Hematopoietic multipotent progenitor cell treated with erythropoietin and hydrocortisone succinate and interleukin-3 and kit ligand, for 6 days (in vitro differentiated cells): ENCODE data around the gene LRRC8B.
A peak's percentile ranks its signal among the peaks of the same experiment; 100 is the strongest.
"Not testable (repeated sequence)": the region's sequence is repeated elsewhere in the genome, so short reads cannot be mapped to it uniquely, and the experiment has no call there.

Source experiments
- DNase-seq: peaks from one replicate; pipeline ENCODE4 v3.0.0-alpha.2; 2015

LRRC8B gene

DNA sequence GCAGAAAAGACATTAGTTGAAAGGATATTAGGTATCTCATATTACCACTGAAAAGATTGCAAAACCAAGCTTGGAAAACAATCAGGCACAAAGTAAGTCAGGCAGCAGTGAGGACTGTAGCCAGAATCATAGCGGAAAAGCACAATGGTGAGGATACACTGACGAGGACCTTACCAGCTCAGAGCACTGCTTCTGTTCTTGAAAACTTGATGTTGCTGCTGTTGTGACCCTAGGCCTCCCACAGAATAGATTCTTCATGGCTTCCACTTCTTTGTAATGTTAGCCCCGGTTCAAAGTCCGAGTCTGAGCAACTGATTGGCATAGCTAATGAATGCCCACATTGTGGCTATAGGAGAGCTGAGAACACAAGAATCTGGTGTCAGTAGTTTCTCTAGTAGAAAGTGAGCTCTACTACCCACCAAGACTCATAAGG, 63.1 kb downstream of the LRRC8B start:
- DNase-seq = no peak

- DNase-seq = no peak
Measured at GRCh38 chr1:89588480-89588879, 63.9 kb downstream of the LRRC8B start.

GRCh38 chr1:89589515-89589914, 64.9 kb downstream of the LRRC8B start:
- no peak for DNase-seq

- no peak for DNase-seq
Measured at GRCh38 chr1:89590341-89591080, 65.9 kb downstream of the LRRC8B start.

DNA sequence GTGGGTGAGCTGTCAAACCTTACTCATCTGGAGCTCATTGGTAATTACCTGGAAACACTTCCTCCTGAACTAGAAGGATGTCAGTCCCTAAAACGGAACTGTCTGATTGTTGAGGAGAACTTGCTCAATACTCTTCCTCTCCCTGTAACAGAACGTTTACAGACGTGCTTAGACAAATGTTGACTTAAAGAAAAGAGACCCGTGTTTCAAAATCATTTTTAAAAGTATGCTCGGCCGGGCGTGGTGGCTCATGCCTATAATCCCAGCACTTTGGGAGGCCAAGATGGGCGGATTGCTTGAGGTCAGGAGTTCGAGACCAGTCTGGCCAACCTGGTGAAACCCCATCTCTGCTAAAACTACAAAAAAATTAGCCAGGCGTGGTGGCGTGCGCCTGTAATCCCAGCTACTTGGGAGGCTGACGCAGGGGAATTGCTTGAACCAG, 68.3 kb downstream of the LRRC8B start:
- DNase-seq = not testable (repeated sequence)

DNA sequence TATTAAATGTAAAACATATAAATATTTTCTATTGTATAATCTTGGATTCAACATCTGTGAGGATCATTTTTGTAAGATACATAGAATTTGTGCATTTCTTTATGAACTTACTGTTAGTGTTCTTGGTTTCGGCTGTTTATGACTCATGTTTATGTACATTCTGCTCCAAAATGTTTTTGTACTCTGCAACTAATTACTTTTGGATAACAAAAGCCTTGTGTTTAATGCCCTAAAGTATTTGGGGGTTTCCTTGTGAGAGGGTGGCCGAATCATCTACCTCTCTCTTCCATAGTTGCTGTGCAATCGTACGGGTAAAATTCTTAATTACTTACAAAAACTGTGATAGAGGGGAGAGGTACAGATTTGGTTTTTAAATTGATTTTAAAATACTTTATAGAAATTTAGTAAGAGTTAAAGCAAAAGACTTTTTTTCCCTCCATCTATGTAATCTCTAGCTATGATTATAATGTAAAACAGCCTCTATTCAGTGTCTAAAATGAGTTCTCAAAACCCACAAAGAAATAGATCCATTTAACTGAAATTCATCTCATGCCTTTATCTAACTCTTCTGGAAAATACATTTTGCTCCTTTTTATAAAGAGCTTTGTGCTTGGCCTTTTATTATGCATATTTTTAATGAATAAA, 69.6 kb downstream of the LRRC8B start:
- no peak for DNase-seq

GRCh38 chr1:89596698-89597097, 72.1 kb downstream of the LRRC8B start:
- DNase-seq = no peak

- DNase-seq = peak; percentile 73
Measured at GRCh38 chr1:89598450-89599331, 74.1 kb downstream of the LRRC8B start.

DNA sequence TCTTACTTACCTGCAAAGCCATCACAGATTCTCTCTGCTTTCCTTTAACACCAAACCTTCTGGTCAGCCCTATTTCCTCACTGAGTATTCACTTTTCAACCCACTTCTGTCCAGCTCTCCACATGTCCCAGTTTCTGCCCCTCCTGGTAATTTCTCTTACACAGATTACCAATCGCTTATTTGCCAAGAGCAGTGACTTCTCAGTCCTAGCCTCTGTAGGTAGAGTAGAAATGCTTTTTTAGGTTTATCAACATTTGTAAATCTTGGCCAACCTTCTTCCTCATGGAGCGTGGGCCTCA, 74.7 kb downstream of the LRRC8B start:
- no peak for DNase-seq

DNA sequence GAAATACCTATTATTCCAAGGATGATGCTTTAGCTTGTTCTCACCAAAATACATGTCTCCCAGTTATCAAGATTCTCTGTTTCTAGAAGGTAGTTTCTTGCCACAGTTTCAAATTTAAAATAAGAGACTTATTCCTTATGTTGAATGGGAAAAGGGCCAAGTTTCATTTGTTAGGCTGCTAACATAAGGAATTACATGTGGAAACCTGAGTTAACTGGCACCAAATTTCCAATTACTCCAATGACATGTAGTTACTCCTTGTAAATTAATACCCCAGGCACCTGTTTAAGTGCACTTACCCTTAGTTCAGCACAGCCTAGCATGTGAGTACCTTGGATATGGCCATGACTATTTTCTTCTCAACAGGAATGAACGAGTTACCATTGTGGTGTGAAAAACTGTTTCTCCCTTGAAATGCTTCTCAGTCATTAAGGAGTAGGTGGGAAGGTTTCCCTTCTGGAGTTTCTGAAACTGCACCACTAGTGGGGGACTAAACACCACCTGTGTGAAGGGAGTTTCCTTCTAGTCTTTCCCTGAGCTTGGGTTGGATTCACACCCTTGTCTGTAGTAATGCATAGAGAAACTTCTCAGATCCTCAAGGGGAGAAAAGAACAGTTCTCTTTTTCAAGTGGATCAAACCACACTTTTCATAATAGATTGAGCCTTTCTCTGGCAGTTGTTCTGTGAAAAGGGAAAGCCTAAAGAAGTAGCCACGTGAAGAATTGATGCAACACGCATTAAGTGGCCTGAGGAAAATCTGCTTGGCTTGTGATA, 76.0 kb downstream of the LRRC8B start:
- DNase-seq = no peak

DNA sequence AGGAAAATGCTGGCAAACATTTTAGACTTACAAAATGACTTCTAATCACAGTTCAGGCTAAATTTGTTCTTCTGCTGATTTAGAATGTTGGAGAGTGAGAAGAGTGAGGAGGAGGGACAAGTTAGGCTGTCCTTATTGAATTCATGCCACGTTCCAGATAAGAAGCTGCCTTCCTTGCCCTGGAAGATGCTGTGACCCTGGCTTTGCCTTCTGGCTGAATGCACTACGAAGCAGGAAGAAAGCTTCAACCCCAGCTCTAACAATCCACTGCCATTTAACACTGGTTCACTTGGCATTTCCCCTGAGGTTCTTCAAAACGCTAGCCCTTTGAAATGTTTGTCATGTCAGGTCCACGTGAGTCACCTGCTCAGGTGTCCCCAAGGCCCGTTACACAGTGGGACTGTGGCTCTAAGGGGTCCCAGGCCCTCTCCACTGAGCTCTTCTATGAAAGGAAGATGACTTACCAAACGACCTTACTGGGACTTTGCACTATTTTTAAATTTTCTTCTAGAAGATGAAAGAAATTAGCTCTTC, 78.3 kb downstream of the LRRC8B start:
- DNase-seq = no peak

GRCh38 chr1:89603651-89604413, 79.2 kb downstream of the LRRC8B start:
- DNase-seq = no peak

DNA sequence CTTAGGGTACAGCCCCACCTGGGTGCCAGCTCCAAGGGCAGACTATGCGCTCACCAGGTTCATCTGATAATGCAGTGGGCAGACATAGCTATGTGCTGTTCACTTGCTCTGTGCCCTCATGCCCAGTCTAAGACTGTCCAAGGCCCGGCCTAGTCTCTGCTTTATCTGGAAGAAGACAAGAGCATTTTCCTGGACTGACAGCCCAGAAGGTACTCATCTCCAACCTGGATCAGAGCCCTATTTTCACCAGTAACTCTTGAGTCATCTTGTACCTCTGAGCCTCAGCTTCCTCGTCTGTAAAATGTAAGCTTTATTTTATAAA, 79.7 kb downstream of the LRRC8B start:
- DNase-seq = no peak

GRCh38 chr1:89605692-89606091, 81.1 kb downstream of the LRRC8B start:
- no peak for DNase-seq

DNA sequence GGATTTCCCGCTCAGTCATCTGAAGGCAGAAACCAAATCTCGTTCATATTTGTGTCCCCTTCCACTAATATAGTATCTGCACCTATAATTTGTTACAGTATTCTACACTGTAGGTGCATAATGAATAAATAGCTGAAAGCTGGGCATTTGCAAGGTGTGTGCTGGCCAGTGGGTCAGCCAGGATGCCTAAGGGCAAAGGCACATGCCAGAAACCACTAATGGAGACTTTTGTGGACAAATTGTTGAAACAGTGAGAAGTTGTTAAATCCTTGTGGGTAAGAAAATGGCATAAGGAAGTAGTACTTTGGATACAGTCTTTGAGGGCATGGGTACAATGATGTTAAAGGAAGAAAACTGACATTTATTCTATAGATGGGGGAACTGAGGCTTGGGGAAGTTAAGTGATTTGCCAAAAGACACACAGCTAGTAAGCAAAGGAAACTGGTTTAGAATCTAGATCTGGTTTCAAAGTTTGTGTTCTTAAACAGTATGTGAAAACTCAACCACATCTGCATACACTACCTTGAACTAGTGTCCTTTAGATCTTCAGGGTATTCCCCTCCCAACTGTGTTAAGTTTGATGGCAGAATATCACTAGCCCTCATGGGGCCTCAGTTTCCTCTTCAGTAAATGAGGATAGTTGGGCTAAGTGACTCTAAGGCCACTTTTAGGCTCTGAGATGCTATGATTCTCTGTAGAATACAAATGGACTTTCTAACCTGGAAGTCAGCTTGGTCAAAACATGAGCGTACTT, 81.8 kb downstream of the LRRC8B start:
- DNase-seq = no peak

DNA sequence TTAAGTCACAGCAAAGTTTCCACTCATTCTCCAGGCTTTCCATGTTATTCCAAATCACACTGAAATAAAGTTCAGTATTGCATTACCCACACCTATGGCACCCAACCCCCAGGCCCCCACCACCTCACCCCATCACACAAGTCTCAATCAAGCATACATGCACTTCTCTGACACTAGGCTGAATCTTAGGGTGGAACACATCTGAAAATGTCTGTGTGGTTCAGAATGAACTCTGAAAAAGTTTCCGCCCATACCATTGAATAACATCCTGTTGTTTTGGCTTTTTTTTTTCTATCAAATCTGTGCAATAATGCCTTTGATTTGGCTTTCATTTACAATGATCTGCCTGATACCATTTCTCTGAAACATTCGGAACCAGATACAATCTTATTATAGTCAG, 82.5 kb downstream of the LRRC8B start:
- no peak for DNase-seq

- DNase-seq = no peak
Measured at GRCh38 chr1:89607586-89608318, 83.1 kb downstream of the LRRC8B start.

- DNase-seq = no peak
Measured at GRCh38 chr1:89608319-89608983, 83.8 kb downstream of the LRRC8B start.

GRCh38 chr1:89608984-89609725, 84.5 kb downstream of the LRRC8B start:
- no peak for DNase-seq
